T follicular helper cell (primary cell): Measurements from ENCODE around the gene RPGRIP1L.
"Not testable (repeated sequence)": the region's sequence is repeated elsewhere in the genome, so short reads cannot be mapped to it uniquely, and the experiment has no call there.

Experiments used
- DNase-seq: peaks from one replicate; pipeline ENCODE4 v3.0.0-alpha.2; 2020; ENCODE audit warnings: low read depth

Gene RPGRIP1L

GRCh38 chr16:53712065-53712464 lies 8.4 kb upstream of the RPGRIP1L start:
- DNase-seq, result no peak

GRCh38 chr16:53711390-53711789 lies 7.7 kb upstream of the RPGRIP1L start:
- no peak for DNase-seq

DNA sequence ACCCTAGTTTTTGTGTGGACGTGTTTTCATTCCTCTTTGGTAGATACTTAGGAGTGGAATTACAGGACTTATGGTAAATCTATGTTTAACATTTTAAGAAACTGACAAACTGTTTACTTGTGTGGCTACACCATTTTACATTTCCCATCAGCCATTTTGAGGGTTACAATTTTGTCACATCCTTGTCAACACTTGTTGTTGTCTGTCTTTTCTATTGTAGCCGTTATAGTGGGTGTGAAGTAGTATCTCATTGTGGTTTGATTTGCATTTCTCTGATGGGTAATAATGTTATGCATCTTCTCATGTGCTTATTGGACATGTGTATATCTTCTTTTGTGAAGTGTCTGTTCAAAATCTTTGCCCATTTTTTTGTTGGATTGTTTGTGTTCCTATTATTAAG lies 4.8 kb upstream of the RPGRIP1L start:
- no peak for DNase-seq

- DNase-seq, result no peak
Observed at GRCh38 chr16:53707671-53708070, 4.0 kb upstream of the RPGRIP1L start.

GRCh38 chr16:53704445-53704813 lies 770 bp upstream of the RPGRIP1L start:
- no peak for DNase-seq

DNA sequence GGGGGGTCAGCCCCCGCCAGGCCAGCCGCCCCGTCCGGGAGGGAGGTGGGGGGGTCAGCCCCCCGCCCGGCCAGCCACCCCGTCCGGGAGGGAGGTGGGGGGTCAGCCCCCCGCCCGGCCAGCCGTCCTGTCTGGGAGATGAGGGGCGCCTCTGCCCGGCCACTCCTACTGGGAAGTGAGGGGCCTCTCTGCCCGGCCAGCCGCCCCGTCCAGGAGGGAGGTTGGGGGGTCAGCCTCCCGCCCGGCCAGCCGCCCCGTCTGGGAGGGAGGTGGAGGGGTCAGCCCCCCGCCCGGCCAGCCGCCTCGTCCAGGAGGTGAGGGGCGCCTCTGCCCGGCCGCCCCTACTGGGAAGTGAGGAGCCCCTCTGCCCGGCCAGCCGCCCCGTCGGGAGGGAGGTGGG lies 5.4 kb downstream of the RPGRIP1L start:
- DNase-seq, result not testable (repeated sequence)

GRCh38 chr16:53695070-53695469 lies 8.6 kb downstream of the RPGRIP1L start:
- DNase-seq, result no peak

DNA sequence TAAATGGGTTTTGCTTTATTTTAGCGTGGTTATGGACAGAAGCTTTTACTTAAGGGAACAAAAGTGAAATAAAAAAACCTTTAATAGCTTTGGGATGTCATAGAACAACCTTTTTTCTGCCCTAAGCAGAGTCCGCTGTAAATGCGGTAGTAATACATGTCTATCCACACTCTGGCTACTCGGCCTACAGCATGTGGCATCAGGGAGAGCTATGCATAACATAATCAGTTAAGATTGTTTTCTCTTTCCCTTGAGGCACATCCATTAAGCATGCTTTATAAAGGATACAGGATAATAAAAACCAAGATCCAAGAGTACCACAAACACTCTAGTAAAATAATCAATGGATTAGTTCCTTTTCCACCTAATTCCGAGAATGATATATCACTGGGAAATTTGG lies 10.3 kb downstream of the RPGRIP1L start:
- no peak for DNase-seq

DNA sequence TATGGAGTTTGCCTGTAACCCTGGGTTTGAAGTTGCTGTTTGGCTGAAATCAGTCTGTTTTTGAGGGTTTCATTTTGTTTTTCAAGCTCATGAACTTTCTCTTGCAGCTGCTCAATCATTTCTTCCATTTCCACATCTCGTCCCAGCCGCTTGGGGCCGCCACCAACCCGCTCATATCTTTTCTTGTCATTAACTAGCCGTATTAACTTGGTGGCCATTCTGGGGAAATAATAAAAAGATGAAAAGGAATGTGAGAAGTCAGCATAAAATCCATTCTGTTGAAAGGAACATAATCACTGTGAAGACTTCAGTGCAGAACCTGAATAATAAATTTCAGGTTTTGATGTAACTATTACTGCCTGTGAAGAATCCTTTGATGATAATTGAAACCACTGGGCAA lies 11.5 kb downstream of the RPGRIP1L start:
- no peak for DNase-seq

DNA sequence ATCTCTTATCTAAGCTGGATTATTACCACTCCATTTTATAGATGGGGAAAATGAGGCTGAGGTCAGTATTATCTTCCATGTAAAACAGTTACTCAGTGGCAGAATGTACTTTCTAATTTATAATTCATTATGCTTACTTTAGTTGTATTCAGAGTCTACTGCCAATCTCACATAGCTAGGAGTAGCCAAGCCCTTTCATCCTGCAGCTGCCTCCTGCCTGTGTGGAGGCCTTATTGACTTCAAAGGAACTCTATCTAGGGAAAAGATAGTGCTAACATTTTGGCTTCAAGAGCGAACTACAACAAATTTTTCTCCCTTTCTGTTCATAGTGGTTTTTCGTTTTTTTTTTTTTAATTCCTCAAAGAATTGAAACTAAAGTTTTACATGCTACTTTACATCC lies 12.9 kb downstream of the RPGRIP1L start:
- no peak for DNase-seq

DNA sequence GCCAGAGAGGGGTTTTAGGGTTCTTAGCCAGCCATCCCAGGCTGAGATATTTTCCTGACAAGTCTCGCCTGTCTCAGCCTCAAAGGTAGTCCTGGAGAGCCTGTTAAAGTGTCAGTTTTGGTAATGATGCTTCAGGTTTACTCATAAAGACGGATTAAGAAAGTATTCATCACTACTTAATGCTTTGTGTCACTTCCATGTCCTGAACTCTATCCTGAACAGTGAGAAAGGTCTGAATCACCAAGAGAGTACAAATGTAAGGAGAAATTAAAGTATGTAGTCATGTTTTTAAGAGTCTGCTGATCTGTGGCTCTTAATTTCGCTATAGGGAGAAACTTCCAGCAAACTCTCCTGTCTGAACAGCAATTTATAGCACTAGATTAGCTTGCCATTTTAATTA lies 14.0 kb downstream of the RPGRIP1L start:
- no peak for DNase-seq

DNA sequence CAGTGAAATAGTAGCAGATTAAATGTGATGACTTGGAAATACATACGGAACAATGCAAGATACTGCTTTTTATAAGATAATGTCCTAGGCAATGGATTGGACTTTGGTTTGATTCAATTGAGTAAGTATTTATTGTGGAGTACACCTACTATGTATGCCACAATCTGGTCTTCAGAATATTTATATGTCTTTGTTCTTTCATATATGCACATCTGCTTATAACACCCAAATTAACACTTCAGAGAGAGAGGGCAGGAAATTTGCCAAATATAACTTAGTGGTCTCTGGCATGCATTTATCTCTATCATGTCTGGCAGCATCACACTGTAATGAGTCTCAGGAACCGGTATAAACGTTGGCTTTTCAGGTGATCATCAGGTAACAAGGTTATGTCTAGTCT lies 16.9 kb downstream of the RPGRIP1L start:
- DNase-seq, result no peak

GRCh38 chr16:53685334-53685733 lies 18.3 kb downstream of the RPGRIP1L start:
- DNase-seq, result not testable (repeated sequence)

DNA sequence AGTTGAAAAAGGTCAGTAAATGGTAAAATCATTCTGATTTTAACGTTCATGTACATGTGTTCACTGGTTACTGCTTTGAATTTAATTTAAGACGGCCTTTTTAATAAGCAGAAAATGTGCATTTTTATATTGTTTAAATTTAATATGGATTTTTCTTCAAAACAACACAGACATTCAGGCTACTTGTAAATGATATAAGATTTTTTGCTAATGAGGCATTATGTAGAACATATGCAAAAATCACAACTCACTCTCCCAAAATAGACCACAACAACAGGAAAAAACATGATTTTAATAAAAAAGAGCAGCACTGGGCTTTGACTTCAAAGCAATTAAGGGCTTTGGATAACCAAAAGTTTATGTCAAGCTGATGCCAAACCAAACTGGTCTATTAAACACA lies 22.3 kb downstream of the RPGRIP1L start:
- DNase-seq, result no peak

DNA sequence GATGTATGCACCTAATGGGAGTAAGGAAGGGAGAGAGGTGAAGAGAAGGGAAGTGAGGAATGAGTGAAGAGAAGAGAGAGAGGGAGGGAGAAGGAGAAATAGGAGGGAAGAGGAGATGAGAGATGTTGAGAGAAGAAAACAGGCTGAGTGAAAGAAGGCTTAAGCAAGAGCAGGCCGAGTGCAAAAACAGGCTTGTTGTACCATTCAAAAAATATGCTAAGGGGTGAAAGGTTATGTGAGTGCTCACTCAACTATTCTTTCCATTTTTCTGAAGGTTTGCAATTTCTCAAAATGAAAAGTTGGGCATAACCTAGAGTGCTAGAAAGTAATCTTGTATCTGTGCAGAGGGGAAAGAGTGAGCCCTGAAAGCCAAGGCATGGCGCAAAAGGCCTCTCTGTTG lies 22.9 kb downstream of the RPGRIP1L start:
- no peak for DNase-seq

- no peak for DNase-seq
Observed at GRCh38 chr16:53678756-53679343, 24.8 kb downstream of the RPGRIP1L start.

- DNase-seq, result no peak
Observed at GRCh38 chr16:53678155-53678554, 25.5 kb downstream of the RPGRIP1L start.

GRCh38 chr16:53673189-53673588 lies 30.5 kb downstream of the RPGRIP1L start:
- DNase-seq, result no peak

DNA sequence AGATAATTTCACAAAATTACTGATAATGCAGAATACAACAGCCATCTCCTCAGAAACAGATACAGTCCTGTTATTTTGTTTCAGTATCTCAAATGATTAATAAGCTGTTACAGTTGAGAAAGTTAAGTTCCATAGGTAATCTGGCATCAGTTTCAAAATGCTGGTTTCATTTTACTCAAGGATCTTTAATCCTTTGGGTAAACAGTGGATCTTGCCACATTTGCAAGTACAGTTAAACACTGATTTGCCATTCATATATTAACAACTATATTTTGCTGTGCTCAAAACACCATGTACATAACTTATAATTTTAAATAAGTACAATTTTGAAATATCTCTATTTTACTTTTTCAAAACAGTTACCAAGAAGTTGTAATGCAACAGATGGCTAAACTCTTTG lies 31.2 kb downstream of the RPGRIP1L start:
- no peak for DNase-seq

DNA sequence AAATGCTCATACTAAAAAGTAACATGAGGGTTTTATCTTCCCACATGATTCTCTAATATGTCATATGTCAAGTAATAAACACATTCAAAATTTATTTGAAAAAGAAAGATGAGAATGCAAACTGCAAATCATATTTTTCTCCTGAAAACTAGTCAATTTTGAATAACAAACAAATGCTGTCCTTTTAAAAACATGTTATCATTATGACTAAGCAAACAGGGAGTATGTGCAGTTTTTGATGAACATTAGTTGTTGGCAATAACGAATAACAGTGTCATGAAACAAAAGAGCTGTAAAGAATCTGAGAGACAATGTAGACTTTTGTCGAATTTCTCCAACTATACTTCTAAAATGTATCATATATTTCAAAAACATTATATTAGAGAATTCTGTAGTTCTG lies 34.8 kb downstream of the RPGRIP1L start:
- DNase-seq, result no peak

- no peak for DNase-seq
Observed at GRCh38 chr16:53666786-53667415, 36.8 kb downstream of the RPGRIP1L start.

DNA sequence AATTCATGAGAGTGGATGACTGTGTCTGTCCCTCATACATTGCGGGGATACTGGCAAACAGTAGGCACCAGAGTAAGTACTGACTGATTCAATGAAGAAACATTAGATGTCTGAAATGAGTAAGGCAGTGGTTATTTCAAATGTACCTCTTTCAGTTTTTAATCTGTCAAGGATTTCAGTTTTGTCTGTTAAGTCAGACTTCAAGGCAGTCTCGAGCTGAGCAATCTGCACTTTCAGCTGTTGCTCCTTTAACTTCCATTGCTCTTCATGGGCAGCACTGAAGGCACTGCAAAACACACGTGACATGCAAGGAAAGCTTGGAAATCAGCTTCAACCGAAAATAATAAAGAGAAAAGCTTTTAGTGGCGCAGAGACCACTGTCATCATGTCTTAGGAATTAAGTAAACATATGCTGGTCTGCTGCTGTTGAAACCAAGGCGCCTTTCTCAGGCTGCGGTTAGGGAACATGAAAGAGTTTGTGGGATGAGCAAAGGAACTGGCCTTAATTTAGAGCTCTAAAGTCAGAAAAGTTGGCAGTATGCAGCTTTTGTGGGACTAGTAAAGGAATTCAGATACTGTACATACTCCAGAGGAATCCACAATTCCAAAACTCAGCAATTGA lies 38.8 kb downstream of the RPGRIP1L start:
- no peak for DNase-seq

GRCh38 chr16:53662072-53662471 lies 41.6 kb downstream of the RPGRIP1L start:
- DNase-seq, result no peak

- DNase-seq, result no peak
Observed at GRCh38 chr16:53654946-53655345, 48.7 kb downstream of the RPGRIP1L start.
